CD8-positive, alpha-beta memory T cell (primary cell): ENCODE data around the gene RASA2. TPM values are rescaled to one million over a fixed set of nuclear protein-coding genes. Genes with fewer than 3 reads are reported as not detected.

Source experiments
- CTCF ChIA-PET: fragments of 350-600 bp; sonication (Branson Sonifier 250); formaldehyde crosslinking; loops from one replicate; lab custom pipeline; 2021; ENCODE audit warnings: antibody characterized with exemption; lab: Charles Lee
- POLR2A ChIA-PET: fragments of 350-600 bp; sonication (Branson Sonifier 250); formaldehyde crosslinking; loops from one replicate; lab custom pipeline; 2021; ENCODE audit warnings: antibody characterized with exemption; lab: Charles Lee
- DNase-seq, 5 donors: peaks; one replicate each; pipeline versions ENCODE4 v3.0.0 to v3.0.0-alpha.2; 2020 to 2022; ENCODE audit warnings: mixed read lengths in 1 of 5
- H3K27ac ChIP-seq: one replicate; pipeline ENCODE4 v1.7.0; 2013; ENCODE audit warnings: low read depth, mild to moderate bottlenecking, low read length, moderate library complexity
- H3K27me3 ChIP-seq: 2 replicates; pipeline ENCODE4 v1.7.0; 2013; ENCODE audit warnings: low read length, mild to moderate bottlenecking; ENCODE audit not compliant: insufficient read depth, poor library complexity, severe bottlenecking
- H3K36me3 ChIP-seq: 2 replicates; pipeline ENCODE4 v1.7.0; 2013; ENCODE audit warnings: mild to moderate bottlenecking, low read length, moderate library complexity; ENCODE audit not compliant: insufficient read depth
- H3K4me1 ChIP-seq: 2 replicates; pipeline ENCODE4 v1.7.0; 2013; ENCODE audit warnings: mild to moderate bottlenecking, low read length, moderate library complexity; ENCODE audit not compliant: insufficient read depth
- H3K4me3 ChIP-seq: 2 replicates; pipeline ENCODE4 v1.7.0; 2013; ENCODE audit warnings: mild to moderate bottlenecking, low read length
- H3K9me3 ChIP-seq: 2 replicates; pipeline ENCODE4 v1.7.0; 2013; ENCODE audit warnings: mild to moderate bottlenecking, low read length
- H3K27ac Mint-ChIP-seq, 8 donors: one replicate each; pipeline ENCODE4 v1.8.0; 2020 to 2021; ENCODE audit warnings: mixed read lengths in 8 of 8, mild to moderate bottlenecking in 6 of 8, inconsistent platforms in 3 of 8, moderate library complexity in 3 of 8
- H3K27me3 Mint-ChIP-seq, 2 donors: one replicate each; pipeline ENCODE4 v1.8.0; 2020 to 2021; ENCODE audit warnings: mixed read lengths in 2 of 2, mild to moderate bottlenecking in 1 of 2, moderate library complexity in 1 of 2
- H3K36me3 Mint-ChIP-seq, 3 donors: one replicate each; pipeline ENCODE4 v1.8.0; 2020 to 2021; ENCODE audit warnings: mixed read lengths in 3 of 3, inconsistent platforms in 1 of 3, mild to moderate bottlenecking in 1 of 3
- H3K4me1 Mint-ChIP-seq, 3 donors: one replicate each; pipeline ENCODE4 v1.8.0; 2020 to 2021; ENCODE audit warnings: mixed read lengths in 3 of 3, inconsistent platforms in 1 of 3, mild to moderate bottlenecking in 1 of 3
- H3K4me3 Mint-ChIP-seq, 7 donors: one replicate each; pipeline ENCODE4 v1.8.0; 2020 to 2021; ENCODE audit warnings: mixed read lengths in 7 of 7, mild to moderate bottlenecking in 6 of 7, moderate library complexity in 4 of 7, inconsistent platforms in 2 of 7
- H3K9me3 Mint-ChIP-seq, 5 donors: one replicate each; pipeline ENCODE4 v1.8.0; 2020 to 2022; ENCODE audit warnings: mixed read lengths in 5 of 5, mild to moderate bottlenecking in 3 of 5, moderate library complexity in 2 of 5, inconsistent platforms in 1 of 5
- polyA plus RNA-seq: library from polyadenylated mRNA; unstranded; fragments of 300-500 nt; fragmentation: Illumina TruSeq; gene quantifications from one replicate; pipeline ENCODE4 v1.2.3, GENCODE V29; 2021
- total RNA-seq, 2 experiments: library from RNA; stranded (reverse); gene quantifications; one replicate each; pipeline ENCODE4 v1.2.3, GENCODE V29; 2021

The RASA2 gene
- total and polyA plus RNA-seq, 3 experiments from 2014 or later: 34.0 to 39.2 (median 36.4) TPM

DNA sequence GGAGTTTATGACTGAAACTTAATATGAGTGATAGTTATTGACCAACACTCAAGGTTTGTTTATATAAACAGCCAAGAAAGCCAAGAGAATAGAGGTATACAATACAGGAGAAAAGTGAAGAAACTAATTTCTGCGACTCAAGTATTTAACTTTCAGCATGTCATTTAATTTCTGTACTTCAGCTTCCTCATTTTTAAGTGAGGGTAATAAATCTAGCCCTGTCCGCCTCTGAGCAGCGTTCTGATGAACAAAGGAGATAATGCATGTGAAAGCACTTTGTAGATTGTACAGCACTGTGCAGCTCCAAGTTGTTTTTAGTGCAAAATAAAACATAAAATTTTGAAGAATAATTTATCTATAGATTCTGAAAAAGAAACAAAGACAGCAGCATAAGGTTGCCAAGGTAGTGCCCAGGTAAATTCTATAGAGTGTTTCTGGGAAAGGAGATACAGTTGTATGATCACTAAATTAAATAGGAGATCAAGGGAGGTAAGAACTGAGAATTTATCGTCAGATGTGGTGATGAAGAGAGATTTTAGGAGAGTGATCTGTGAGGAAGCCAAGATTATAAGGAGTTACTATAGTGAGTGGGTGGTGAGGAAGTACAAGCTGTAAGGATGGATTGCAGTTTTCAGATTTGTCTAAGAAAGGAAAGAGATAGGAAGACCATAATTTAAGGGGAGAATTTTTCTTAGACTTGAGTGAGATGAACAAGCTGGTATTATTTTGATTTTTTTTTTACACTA lies 71.3 kb downstream of the RASA2 start:
- Mint-ChIP-seq H3K27me3 (no peaks in the 10 kb centered on the region), H3K27ac (no peak overlapping the region), H3K36me3 (peaks cover 3 to 44% (median 12%) of the 10 kb centered on the region in 3 donors), H3K4me3 (no peak overlapping the region), H3K4me1 (peaks cover 21 to 45% (median 37%) of the 10 kb centered on the region in 3 donors), H3K9me3 (no peaks in the 10 kb centered on the region)
- Histone ChIP-seq H3K4me3 (no peak overlapping the region), H3K4me1 (peaks cover 52% of the 10 kb centered on the region), H3K27ac (no peak overlapping the region), H3K9me3 (no peaks in the 10 kb centered on the region), H3K27me3 (no peaks in the 10 kb centered on the region), H3K36me3 (peaks cover 32% of the 10 kb centered on the region)
- CTCF ChIA-PET: interaction anchor here (2.1 to 7.6 kb wide), 2 partner anchors 83 to 97 kb away, joined by 11 to 79 read pairs; no protein-coding TSS in a partner anchor
- DNase-seq: peak in 1 of 5 donors; percentile 28
- POLR2A ChIA-PET: no interaction called here

DNA sequence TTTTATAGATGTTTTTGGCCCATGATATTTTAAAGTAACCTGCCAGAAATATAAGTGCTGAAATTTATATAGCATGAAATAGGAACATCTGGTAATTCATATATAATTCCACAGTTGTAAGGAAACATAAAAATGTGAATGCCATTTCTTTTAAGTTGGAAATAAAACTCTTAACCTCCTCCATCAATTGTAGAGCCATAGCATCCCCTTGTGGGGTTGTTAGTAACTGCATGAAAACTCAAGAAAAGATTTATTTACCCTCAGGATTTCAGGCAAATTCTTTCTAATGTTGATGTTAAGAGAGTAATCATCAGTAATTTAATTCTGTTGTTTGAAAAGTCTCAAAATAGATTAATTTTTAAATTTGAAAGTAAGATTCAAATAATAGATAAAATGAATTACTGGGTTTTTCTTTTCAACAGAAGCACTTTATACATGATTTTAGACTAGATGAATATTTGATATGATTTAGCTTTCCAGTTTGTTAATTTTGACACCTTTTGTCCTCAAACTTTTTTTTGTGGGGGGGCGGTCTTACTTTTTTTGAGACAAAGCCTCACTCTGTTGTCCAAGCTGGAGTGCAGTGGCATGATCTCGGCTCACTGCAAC lies 74.7 kb downstream of the RASA2 start:
- Mint-ChIP-seq H3K27me3 (no peaks in the 10 kb centered on the region), H3K9me3 (no peaks in the 10 kb centered on the region), H3K27ac (peak overlapping the region; percentile 35 to 88 (median 79)), H3K4me1 (peaks cover 21 to 36% (median 28%) of the 10 kb centered on the region in 3 donors), H3K4me3 (no peak overlapping the region), H3K36me3 (peaks cover 11 to 51% (median 16%) of the 10 kb centered on the region in 3 donors)
- no peak overlapping the region for H3K4me3 ChIP-seq
- no peak overlapping the region for H3K27ac ChIP-seq
- ChIA-PET CTCF (interaction anchor here (0.6 to 7.6 kb wide), 16 partner anchors 14 to 255 kb away, joined by 3 to 79 read pairs (median 5); partner anchors contain the start of gene RASA2), POLR2A (interaction anchor here (0.8 to 0.9 kb wide), 2 partner anchors 74 to 255 kb away, joined by 3 read pairs; no protein-coding TSS in a partner anchor)
- peak in 4 of 5 donors; percentile 25 to 70 (median 58) for DNase-seq
- H3K36me3 ChIP-seq: peaks cover 28% of the 10 kb centered on the region
- H3K9me3 ChIP-seq: no peaks in the 10 kb centered on the region
- peaks cover 37% of the 10 kb centered on the region for H3K4me1 ChIP-seq
- no peaks in the 10 kb centered on the region for H3K27me3 ChIP-seq

DNA sequence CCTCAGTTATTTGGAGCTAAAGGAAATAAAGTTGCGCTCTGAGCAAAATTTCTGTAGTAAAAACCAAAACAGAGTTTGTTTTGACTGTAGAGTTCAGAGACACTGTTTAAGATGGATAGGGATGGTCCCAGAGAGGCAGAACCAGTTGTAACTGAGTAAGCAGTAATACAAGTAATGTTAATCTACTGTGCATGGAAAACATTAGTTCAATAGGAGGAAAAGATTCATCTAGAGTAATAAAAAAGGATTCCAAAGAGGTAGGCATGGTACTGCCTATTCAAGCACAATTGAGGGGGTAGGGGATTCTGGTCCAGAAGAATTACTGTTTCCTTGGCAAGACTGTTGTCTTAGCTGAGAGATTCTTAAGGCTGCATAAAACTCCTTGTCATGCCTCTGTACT lies 77.4 kb downstream of the RASA2 start:
- H3K27ac Mint-ChIP-seq: peak overlapping the region in 4 of 8 donors; percentile 14 to 83 (median 32)

DNA sequence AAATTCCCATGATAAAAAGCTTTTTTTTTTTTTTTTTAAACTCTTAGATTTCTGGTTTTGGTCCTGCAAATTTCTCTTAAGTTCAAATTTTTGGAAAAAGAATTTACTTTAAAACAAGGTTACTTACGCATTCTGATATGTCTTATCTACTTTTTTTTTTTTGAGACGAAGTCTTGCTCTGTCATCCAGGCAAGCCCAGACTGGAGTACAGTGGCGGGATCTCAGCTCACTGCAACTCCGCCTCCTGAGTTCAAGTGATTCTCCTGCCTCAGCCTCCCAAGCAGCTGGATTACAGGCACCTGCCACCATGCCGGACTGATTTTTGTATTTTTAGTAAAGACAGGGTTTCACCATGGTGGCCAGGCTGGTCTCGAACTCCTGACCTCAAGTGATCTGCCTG lies 83.2 kb downstream of the RASA2 start:
- Histone ChIP-seq H3K27ac (no peak overlapping the region), H3K4me1 (no peaks in the 10 kb centered on the region), H3K9me3 (no peaks in the 10 kb centered on the region), H3K36me3 (peaks cover 20% of the 10 kb centered on the region), H3K27me3 (no peaks in the 10 kb centered on the region), H3K4me3 (no peak overlapping the region)
- no peaks in the 10 kb centered on the region for H3K9me3 Mint-ChIP-seq
- peaks cover 5 to 21% (median 18%) of the 10 kb centered on the region in 3 donors for H3K4me1 Mint-ChIP-seq
- H3K36me3 Mint-ChIP-seq: peaks cover 6 to 65% (median 19%) of the 10 kb centered on the region in 3 donors
- peak overlapping the region in 2 of 8 donors; percentile 3 to 22 for H3K27ac Mint-ChIP-seq
- no peaks in the 10 kb centered on the region for H3K27me3 Mint-ChIP-seq
- DNase-seq: no peak
- no peak overlapping the region for H3K4me3 Mint-ChIP-seq
- ChIA-PET POLR2A (no interaction called here), CTCF (interaction anchor here (0.7 to 1.9 kb wide), 4 partner anchors 99 to 125 kb away, joined by 3 to 6 read pairs (median 4); no protein-coding TSS in a partner anchor)

More for the DNA sequence above, 77.4 kb downstream of the RASA2 start:
- no peaks in the 10 kb centered on the region for H3K27me3 Mint-ChIP-seq
- peaks cover 21 to 39% (median 31%) of the 10 kb centered on the region in 3 donors for H3K4me1 Mint-ChIP-seq
- no peaks in the 10 kb centered on the region for H3K9me3 ChIP-seq
- H3K4me3 Mint-ChIP-seq: no peak overlapping the region
- no peak overlapping the region for H3K27ac ChIP-seq
- ChIA-PET POLR2A (no interaction called here), CTCF (interaction anchor here (5.5 to 7.6 kb wide), 2 partner anchors 103 to 108 kb away, joined by 31 to 79 read pairs; no protein-coding TSS in a partner anchor)
- peaks cover 21% of the 10 kb centered on the region for H3K36me3 ChIP-seq
- H3K4me3 ChIP-seq: no peak overlapping the region
- DNase-seq: no peak
- peaks cover 14% of the 10 kb centered on the region for H3K4me1 ChIP-seq
- no peaks in the 10 kb centered on the region for H3K27me3 ChIP-seq
- peaks cover 11 to 57% (median 14%) of the 10 kb centered on the region in 3 donors for H3K36me3 Mint-ChIP-seq
- H3K9me3 Mint-ChIP-seq: no peaks in the 10 kb centered on the region

DNA sequence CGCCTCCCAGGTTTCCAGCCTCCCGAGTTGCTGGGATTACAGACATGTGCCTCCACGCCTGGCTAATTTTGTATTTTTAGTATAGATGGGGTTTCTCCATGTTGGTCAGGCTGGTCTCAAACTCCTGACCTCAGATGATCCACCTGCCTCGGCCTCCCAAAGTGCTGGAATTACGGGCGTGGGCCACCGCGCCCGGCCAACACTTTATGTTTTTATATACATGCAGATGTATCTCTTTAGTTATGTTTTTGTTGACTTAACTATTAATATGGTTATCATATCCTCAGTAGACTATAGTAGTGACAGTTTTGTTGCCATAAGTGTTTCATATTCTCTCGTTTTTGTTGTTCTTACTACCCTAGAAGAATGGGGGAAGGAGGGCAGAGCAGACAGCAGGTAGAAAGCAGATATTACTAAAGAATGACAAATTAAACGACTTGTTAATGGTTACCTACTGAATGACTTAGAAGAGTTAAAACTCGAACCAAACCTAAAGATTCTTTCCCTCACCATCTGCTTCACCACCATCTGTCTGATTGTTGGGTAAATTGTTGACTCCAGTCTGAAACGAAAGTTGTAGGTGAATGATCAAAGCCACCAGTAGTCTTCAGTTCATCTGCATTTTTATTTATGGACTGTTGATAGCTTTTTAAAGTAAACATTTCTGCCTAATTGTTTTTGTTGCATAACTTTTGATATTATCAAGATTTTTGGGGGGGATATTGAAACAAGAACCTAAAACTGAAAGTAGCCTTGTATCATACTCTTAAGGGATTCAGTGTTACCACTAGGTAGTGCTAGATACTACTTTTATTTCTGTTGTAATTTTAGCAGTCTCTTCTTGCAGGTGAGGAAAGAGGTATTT lies 89.3 kb downstream of the RASA2 start:
- no peaks in the 10 kb centered on the region for H3K4me1 ChIP-seq
- ChIA-PET CTCF (interaction anchor here (1.0 to 1.3 kb wide), 3 partner anchors 13 to 117 kb away, joined by 3 read pairs; no protein-coding TSS in a partner anchor), POLR2A (no interaction called here)
- DNase-seq: peak in 2 of 5 donors; percentile 14 to 31
- no peaks in the 10 kb centered on the region for H3K9me3 ChIP-seq
- peak overlapping the region; percentile 25 to 94 (median 78) for H3K27ac Mint-ChIP-seq
- peaks cover 0 to 75% (median 13%) of the 10 kb centered on the region in 3 donors for H3K36me3 Mint-ChIP-seq
- H3K9me3 Mint-ChIP-seq: no peaks in the 10 kb centered on the region
- no peaks in the 10 kb centered on the region for H3K27me3 ChIP-seq
- no peak overlapping the region for H3K4me3 ChIP-seq
- H3K36me3 ChIP-seq: peaks cover 34% of the 10 kb centered on the region
- H3K4me3 Mint-ChIP-seq: peak overlapping the region in 5 of 7 donors; percentile 10 to 69 (median 23)
- peaks cover 12 to 23% (median 23%) of the 10 kb centered on the region in 3 donors for H3K4me1 Mint-ChIP-seq
- no peaks in the 10 kb centered on the region for H3K27me3 Mint-ChIP-seq
- no peak overlapping the region for H3K27ac ChIP-seq

DNA sequence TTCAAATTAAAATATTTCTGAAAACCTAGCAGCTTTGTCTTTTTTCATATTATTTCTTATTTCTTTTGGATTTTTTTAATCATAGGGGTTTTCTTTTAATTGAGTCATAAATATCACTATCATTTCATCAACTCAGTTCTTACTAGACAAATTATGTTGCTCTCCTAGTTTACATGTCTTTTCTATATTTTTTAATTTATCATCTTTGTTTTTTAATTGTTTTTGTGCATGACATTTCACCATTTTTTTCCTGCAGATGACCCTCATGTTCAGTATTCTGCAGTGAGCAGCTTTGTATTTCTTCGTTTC lies 89.9 kb downstream of the RASA2 start:
- peaks cover 0 to 75% (median 11%) of the 10 kb centered on the region in 3 donors for H3K36me3 Mint-ChIP-seq
- no peaks in the 10 kb centered on the region for H3K9me3 Mint-ChIP-seq
- DNase-seq: no peak
- H3K27ac Mint-ChIP-seq: peak overlapping the region in 7 of 8 donors; percentile 1 to 94 (median 75)
- CTCF ChIA-PET: interaction anchor here (1.1 to 1.7 kb wide), 3 partner anchors 78 to 118 kb away, joined by 3 to 6 read pairs (median 3); no protein-coding TSS in a partner anchor
- Histone ChIP-seq H3K9me3 (no peaks in the 10 kb centered on the region), H3K27ac (no peak overlapping the region), H3K4me3 (no peak overlapping the region), H3K36me3 (peaks cover 31% of the 10 kb centered on the region), H3K4me1 (no peaks in the 10 kb centered on the region), H3K27me3 (no peaks in the 10 kb centered on the region)
- POLR2A ChIA-PET: no interaction called here
- H3K27me3 Mint-ChIP-seq: no peaks in the 10 kb centered on the region
- H3K4me1 Mint-ChIP-seq: peaks cover 12 to 23% (median 23%) of the 10 kb centered on the region in 3 donors
- H3K4me3 Mint-ChIP-seq: no peak overlapping the region

DNA sequence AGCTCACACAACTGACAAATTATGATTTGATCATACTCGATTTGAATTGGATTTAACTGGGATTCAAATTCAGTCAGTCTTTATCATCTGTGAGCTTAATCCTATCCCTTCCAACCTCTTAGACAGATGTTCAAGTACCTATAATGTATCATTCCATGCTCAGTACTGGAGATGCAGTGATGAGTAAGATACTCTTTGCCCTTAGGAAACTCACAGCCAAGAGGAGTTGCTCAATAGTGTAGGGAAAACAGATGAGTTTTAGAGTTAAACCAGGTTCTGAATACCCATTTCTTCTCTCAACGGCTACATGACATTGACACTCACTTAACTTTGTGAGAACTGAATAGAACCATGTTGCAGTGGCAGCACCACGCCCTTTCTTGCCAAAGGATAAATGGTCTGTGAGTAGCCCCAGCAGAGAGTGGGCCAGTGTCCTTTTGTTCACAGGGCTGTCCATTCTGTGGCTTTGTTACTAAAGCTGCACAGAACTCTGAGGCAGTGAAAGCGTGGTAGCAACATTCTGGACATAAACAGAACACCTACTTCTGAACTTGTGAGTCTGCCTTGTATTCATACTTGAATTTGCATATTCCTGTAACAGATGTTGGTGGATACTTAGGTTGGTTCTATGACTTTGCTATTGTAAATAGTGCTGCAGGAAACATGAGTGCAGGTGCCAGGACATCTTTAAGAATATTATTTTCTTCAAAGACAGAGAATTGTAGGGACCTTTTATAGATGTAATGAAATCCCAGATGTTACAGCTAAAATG lies 91.6 kb downstream of the RASA2 start:
- Mint-ChIP-seq H3K4me1 (peaks cover 12 to 23% (median 23%) of the 10 kb centered on the region in 3 donors), H3K36me3 (peaks cover 0 to 75% (median 6%) of the 10 kb centered on the region in 3 donors), H3K9me3 (no peaks in the 10 kb centered on the region), H3K27me3 (no peaks in the 10 kb centered on the region), H3K4me3 (no peak overlapping the region), H3K27ac (peak overlapping the region in 3 of 8 donors; percentile 20 to 68 (median 32))
- Histone ChIP-seq H3K9me3 (no peaks in the 10 kb centered on the region), H3K4me3 (no peak overlapping the region), H3K27me3 (no peaks in the 10 kb centered on the region), H3K27ac (no peak overlapping the region), H3K36me3 (peaks cover 34% of the 10 kb centered on the region), H3K4me1 (no peaks in the 10 kb centered on the region)
- POLR2A ChIA-PET: no interaction called here
- CTCF ChIA-PET: interaction anchor here (1.0 to 1.7 kb wide), 4 partner anchors 118 to 335 kb away, joined by 3 to 6 read pairs (median 3); no protein-coding TSS in a partner anchor
- DNase-seq: no peak
